HCT116 (cell line): ENCODE data around the gene ANAPC7. TPM values are rescaled to one million over a fixed set of nuclear protein-coding genes. Genes with fewer than 3 reads are reported as not detected.

Experiments used
- ATAC-seq: fragments of 200-7000 bp; cut with Tn5 transposase; 2 replicates; pipeline ENCODE4 v1.9.1; 2020; ENCODE audit warnings: mild to moderate bottlenecking, moderate library complexity
- BruUV-seq: library from RNA; stranded (reverse); fragments of 400-500 nt; replicated peaks from 2 replicates; lab custom pipeline; 2021; lab: Mats Ljungman, UMichigan
- CTCF ChIA-PET: fragments of 300-600 bp; sonication (Branson Sonifier 250); formaldehyde crosslinking; loops from one replicate; lab custom pipeline; 2021; ENCODE audit warnings: antibody characterized with exemption; lab: Charles Lee
- POLR2A ChIA-PET: fragments of 300-600, 350-600 bp; sonication (Branson Sonifier 250); formaldehyde crosslinking; loops from one replicate; lab custom pipeline; 2021; ENCODE audit warnings: antibody characterized with exemption; lab: Charles Lee
- RAD21 ChIA-PET, 2 experiments: fragments of 300-600 bp; sonication (Branson Sonifier 250); formaldehyde crosslinking; loops; one replicate each; lab custom pipeline; 2023; ENCODE audit warnings: low total read pairs in 2 of 2; ENCODE audit not compliant: uncharacterized antibody in 2 of 2, unreplicated experiment in 2 of 2, low non-redundant PET in 1 of 2; lab: Charles Lee
- DNase-seq: peaks from one replicate; pipeline ENCODE4 v3.0.0-alpha.2; 2010; ENCODE audit warnings: low read depth, low spot score
- H2AFZ ChIP-seq: fragments of 200-600 bp; shearing (Covaris generic), sonication (generic); 2 replicates; pipeline ENCODE4 v1.6.1; 2017; ENCODE audit warnings: low read depth, mixed run types, mixed read lengths, antibody characterized with exemption, low read length; ENCODE audit not compliant: poor library complexity, severe bottlenecking
- H3K27ac ChIP-seq: 2 replicates; pipeline ENCODE4 v1.5.1; 2012; ENCODE audit warnings: low read depth, low read length
- H3K27me3 ChIP-seq: fragments of 200-600 bp; sonication (generic); 2 replicates; pipeline ENCODE4 v1.6.1; 2016; ENCODE audit warnings: mixed run types, low read length, mixed read lengths; ENCODE audit not compliant: insufficient read depth
- H3K36me3 ChIP-seq, 2 experiments: fragments of 200-500 bp in 1 of 2; fragments of 200-600 bp in 1 of 2; sonication (Bioruptor generic) in 1 of 2; sonication (generic) in 1 of 2; 2 replicates each; pipeline versions ENCODE4 v1.5.1 to v1.6.1; 2014 to 2016; ENCODE audit warnings: low read length in 2 of 2, inconsistent platforms in 1 of 2, mixed read lengths in 1 of 2, mixed run types in 1 of 2; ENCODE audit not compliant: insufficient read depth in 2 of 2, control insufficient read depth in 1 of 2
- H3K4me1 ChIP-seq, 2 experiments: fragments of 200-600 bp in 1 of 2; sonication (generic) in 1 of 2; 2 replicates each; pipeline versions ENCODE4 v1.5.1 to v1.6.1; 2012 to 2017; ENCODE audit warnings: low read length in 2 of 2, inconsistent platforms in 1 of 2, mild to moderate bottlenecking in 1 of 2, mixed read lengths in 1 of 2, mixed run types in 1 of 2, moderate library complexity in 1 of 2; ENCODE audit not compliant: insufficient read depth in 2 of 2, control insufficient read depth in 1 of 2
- H3K4me2 ChIP-seq: fragments of 200-600 bp; sonication (generic); 2 replicates; pipeline ENCODE4 v1.6.1; 2017; ENCODE audit warnings: mixed run types, low read length, mixed read lengths
- H3K4me3 ChIP-seq, 2 experiments: fragments of 200-600 bp in 1 of 2; sonication (generic) in 1 of 2; replicated peaks in 1 of 2; 2 replicates each; pipeline ENCODE4 v1.5.1; 2011 to 2016; ENCODE audit warnings: low read length in 2 of 2, control low read depth in 1 of 2, low read depth in 1 of 2, mild to moderate bottlenecking in 1 of 2, mixed read lengths in 1 of 2, mixed run types in 1 of 2
- H3K79me2 ChIP-seq: fragments of 200-600 bp; sonication (generic); 2 replicates; pipeline ENCODE4 v1.6.1; 2017; ENCODE audit warnings: mild to moderate bottlenecking, mixed run types, low read length, moderate library complexity, mixed read lengths; ENCODE audit not compliant: insufficient read depth
- H3K9ac ChIP-seq: fragments of 200-600 bp; sonication (generic); 2 replicates; pipeline ENCODE4 v1.6.1; 2016; ENCODE audit warnings: low read length, mixed read lengths
- H3K9me2 ChIP-seq: fragments of 200-600 bp; sonication (generic), shearing (Covaris generic); 2 replicates; pipeline ENCODE4 v1.6.1; 2017; ENCODE audit warnings: mixed run types, mild to moderate bottlenecking, moderate library complexity; ENCODE audit not compliant: insufficient read depth
- H3K9me3 ChIP-seq, 2 experiments: fragments of 200-500 bp in 1 of 2; fragments of 200-600 bp in 1 of 2; sonication (Bioruptor generic) in 1 of 2; sonication (generic) in 1 of 2; 2 replicates each; pipeline ENCODE4 v1.6.1; 2014 to 2017; ENCODE audit warnings: low read length in 2 of 2, mixed read lengths in 2 of 2, inconsistent platforms in 1 of 2, low read depth in 1 of 2, mild to moderate bottlenecking in 1 of 2, mixed run types in 1 of 2, moderate library complexity in 1 of 2; ENCODE audit not compliant: control insufficient read depth in 1 of 2, insufficient read depth in 1 of 2
- H4K20me1 ChIP-seq: fragments of 200-600 bp; sonication (generic), shearing (Covaris generic); 2 replicates; pipeline ENCODE4 v1.6.1; 2017; ENCODE audit warnings: mixed run types, mild to moderate bottlenecking, moderate library complexity; ENCODE audit not compliant: insufficient read depth
- CEBPB ChIP-seq: IDR thresholded peaks from 2 replicates; pipeline ENCODE4 v1.6.1; 2012; ENCODE audit warnings: low read depth
- CTCF ChIP-seq, 3 experiments: fragments of 200-600 bp in 1 of 3; sonication (generic) in 1 of 3; IDR thresholded peaks in 2 of 3; conservative IDR thresholded peaks in 1 of 3; 2 replicates each; pipeline ENCODE4 v1.5.1; 2012 to 2017; ENCODE audit warnings: low read depth in 2 of 3, low read length in 2 of 3, antibody characterized with exemption in 1 of 3, borderline replicate concordance in 1 of 3, control low read depth in 1 of 3, mild to moderate bottlenecking in 1 of 3, mixed read lengths in 1 of 3, mixed run types in 1 of 3, moderate library complexity in 1 of 3; ENCODE audit not compliant: insufficient read depth in 1 of 3
- EGR1 ChIP-seq: IDR thresholded peaks from 2 replicates; pipeline ENCODE4 v1.6.1; 2012; ENCODE audit warnings: low read depth
- EZH2phosphoT487 ChIP-seq: fragments of 200-600 bp; IDR thresholded peaks from 2 replicates; pipeline ENCODE4 v1.6.1; 2018; ENCODE audit warnings: antibody characterized with exemption, borderline replicate concordance
- FOSL1 ChIP-seq: IDR thresholded peaks from 2 replicates; pipeline ENCODE4 v1.6.1; 2012; ENCODE audit warnings: low read depth
- POLR2A ChIP-seq: IDR thresholded peaks from 2 replicates; pipeline ENCODE4 v1.7.0; 2011; ENCODE audit warnings: borderline replicate concordance; ENCODE audit not compliant: insufficient read depth, insufficient read length; ENCODE audit errors: extremely low read depth
- POLR2AphosphoS5 ChIP-seq: IDR thresholded peaks from 2 replicates; pipeline ENCODE4 v1.6.1; 2011; ENCODE audit warnings: mild to moderate bottlenecking, low read depth, low read length, moderate library complexity
- SP1 ChIP-seq: IDR thresholded peaks from 2 replicates; pipeline ENCODE4 v1.6.1; 2012; ENCODE audit warnings: low read depth
- ZFX ChIP-seq: fragments of 450-650 bp; IDR thresholded peaks from 2 replicates; pipeline ENCODE4 v1.6.1; 2017
- ZNF274 ChIP-seq: fragments of 200-500 bp; sonication (Bioruptor generic); IDR thresholded peaks from 2 replicates; pipeline ENCODE4 v1.6.1; 2014; ENCODE audit warnings: mild to moderate bottlenecking, low read depth, low read length, inconsistent platforms
- intact Hi-C: fragments of 100-400 bp; cut with micrococcal nuclease; formaldehyde crosslinking; loops from 2 replicates; pipeline ENCODE4 v1.10.0; 2022
- total RNA-seq: library from RNA; stranded (reverse); gene quantifications from one replicate; pipeline ENCODE4 v1.2.1, GENCODE V29; 2021; ENCODE audit not compliant: unreplicated experiment
- TF ChIP-seq, protein P1 (sequence below): IDR thresholded peaks from 2 replicates; pipeline ENCODE4 v1.6.1; 2012

The ANAPC7 gene
- total RNA-seq, 1 experiment from 2014 or later: 55.9 TPM

- Histone ChIP-seq H3K9me2 (no peaks in the 10 kb centered on the region), H3K27me3 (no peaks in the 10 kb centered on the region), H3K27ac (peak overlapping the region; percentile 74), H2AFZ (peak overlapping the region; percentile 100), H3K4me3 (peak overlapping the region; percentile 84 to 99), H3K9ac (peak overlapping the region; percentile 98), H3K4me1 (peaks cover 6 to 19% of the 10 kb centered on the region in 2 experiments), H4K20me1 (no peaks in the 10 kb centered on the region), H3K4me2 (peak overlapping the region; percentile 75), H3K79me2 (peaks cover 47% of the 10 kb centered on the region), H3K9me3 (no peaks in the 10 kb centered on the region), H3K36me3 (peaks cover 5 to 10% of the 10 kb centered on the region in 2 experiments; a peak in 3 of 4 replicates)
- ChIA-PET POLR2A (no interaction called here), CTCF (interaction anchor here (1.2 kb wide), 1 partner anchor 27 kb away, joined by 5 read pairs; no protein-coding TSS in a partner anchor), RAD21 (interaction anchor here in 1 of 2 experiments (0.6 kb wide), 1 partner anchor 496 kb away, joined by 14 read pairs; no protein-coding TSS in a partner anchor)
- ATAC-seq (peak; percentile 67), DNase-seq (peak; percentile 45)
- intact Hi-C loops: no loop called here
- TSS peak; percentile 97 for BruUV-seq
- TF ChIP-seq ZFX: 0 out of 2 replicates have a peak, but pooled peaks have one; percentile 16
- TF ChIP-seq POLR2AphosphoS5: peak; percentile 80
- TF ChIP-seq CEBPB: no peak
- no peak for TF ChIP-seq CTCF (IDR thresholded peaks at IDR 0.05 in 2 of 3, conservative IDR thresholded peaks at IDR 0.05 in 1 of 3; ENCODE audit: borderline replicate concordance in 1 of 3, insufficient read depth in 1 of 3, low read depth in 2 of 3, low read length in 2 of 3)
- peak; percentile 24 for TF ChIP-seq POLR2A
- TF ChIP-seq EZH2phosphoT487: no peak
Measured at GRCh38 chr12:110403976-110404682, 621 bp upstream of the ANAPC7 start.

GRCh38 chr12:110382683-110383082 is 20.8 kb downstream of the ANAPC7 start:
- DNase-seq (no peak), ATAC-seq (no peak)
- intact Hi-C loops: no loop called here
- Histone ChIP-seq H3K27ac (no peak overlapping the region), H3K9me2 (no peaks in the 10 kb centered on the region), H3K4me1 (peaks cover 8 to 12% of the 10 kb centered on the region in 2 experiments), H3K9ac (no peak overlapping the region), H4K20me1 (no peaks in the 10 kb centered on the region), H3K79me2 (peaks cover 23% of the 10 kb centered on the region), H3K36me3 (peaks cover 46 to 61% of the 10 kb centered on the region in 2 experiments), H2AFZ (no peak overlapping the region), H3K4me3 (no peak overlapping the region), H3K9me3 (no peaks in the 10 kb centered on the region), H3K4me2 (no peak overlapping the region), H3K27me3 (no peaks in the 10 kb centered on the region)
- POLR2A ChIA-PET: no interaction called here
- no TSS peak for BruUV-seq
- CTCF ChIA-PET: no interaction called here
- RAD21 ChIA-PET: no interaction called here
- TF ChIP-seq CTCF (IDR thresholded peaks at IDR 0.05 in 2 of 3, conservative IDR thresholded peaks at IDR 0.05 in 1 of 3; ENCODE audit: borderline replicate concordance in 1 of 3, insufficient read depth in 1 of 3, low read depth in 2 of 3, low read length in 2 of 3) (no peak), EGR1 (no peak), POLR2AphosphoS5 (no peak), ZNF274 (no peak), FOSL1 (no peak), SP1 (no peak)
- TF ChIP-seq, protein P1, sequence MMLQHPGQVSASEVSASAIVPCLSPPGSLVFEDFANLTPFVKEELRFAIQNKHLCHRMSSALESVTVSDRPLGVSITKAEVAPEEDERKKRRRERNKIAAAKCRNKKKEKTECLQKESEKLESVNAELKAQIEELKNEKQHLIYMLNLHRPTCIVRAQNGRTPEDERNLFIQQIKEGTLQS: no peak
